Stimulated activated naive CD8-positive, alpha-beta T cell treated with anti-CD3 and anti-CD28 coated beads, Interleukin-15, Interleukin-2, amounts not matched to agents 100 U/mL and 50 U/mL, for 24 hours (primary cell): ENCODE measurements around the gene ARHGAP10.

Source experiments
- ATAC-seq: fragments of 150-1000 bp; cut with Tn5 transposase; one replicate; pipeline ENCODE4 v1.10.0; 2021
- DNase-seq: peaks from one replicate; pipeline ENCODE4 v3.0.0; 2021

The ARHGAP10 gene

GRCh38 chr4:147731580-147732517, at the start of gene ARHGAP10:
Gene ARHGAP10, plus strand, starts transcription at chr4:147732088. Its CDS starts 214 bp downstream, at chr4:147732302.
- peak; percentile 84 for ATAC-seq
- peak; percentile 70 for DNase-seq

- DNase-seq = no peak
- ATAC-seq = no peak
These were observed 49.1 kb upstream of the ARHGAP10 start for GRCh38 chr4:147682755-147683154.

GRCh38 chr4:147683188-147683591, 48.7 kb upstream of the ARHGAP10 start:
- DNase-seq = peak; percentile 19

GRCh38 chr4:147683717-147684700, 47.9 kb upstream of the ARHGAP10 start, which contains the start of gene PRMT9:
Gene PRMT9, minus strand, starts transcription at chr4:147684163. Its CDS starts 176 bp downstream, at chr4:147683987.
- DNase-seq (peak; percentile 92), ATAC-seq (peak; percentile 100)

More at GRCh38 chr4:147683188-147683591, 48.7 kb upstream of the ARHGAP10 start:
- no peak for ATAC-seq

GRCh38 chr4:147689067-147689466, 42.8 kb upstream of the ARHGAP10 start:
- peak; percentile 29 for ATAC-seq
- no peak for DNase-seq

- DNase-seq = no peak
- no peak for ATAC-seq
These were observed 40.1 kb upstream of the ARHGAP10 start for GRCh38 chr4:147691820-147692219.

GRCh38 chr4:147693218-147693617, 38.7 kb upstream of the ARHGAP10 start:
- DNase-seq (no peak), ATAC-seq (no peak)

GRCh38 chr4:147696866-147697265, 35.0 kb upstream of the ARHGAP10 start:
- no peak for DNase-seq

GRCh38 chr4:147704846-147705245, 27.0 kb upstream of the ARHGAP10 start:
- ATAC-seq = no peak
- DNase-seq = no peak

More at GRCh38 chr4:147696866-147697265, 35.0 kb upstream of the ARHGAP10 start:
- ATAC-seq = no peak

GRCh38 chr4:147707892-147708672, 23.8 kb upstream of the ARHGAP10 start:
- DNase-seq (peak; percentile 53), ATAC-seq (peak; percentile 49)

GRCh38 chr4:147709999-147710398, 21.9 kb upstream of the ARHGAP10 start:
- ATAC-seq (no peak), DNase-seq (no peak)

- DNase-seq (no peak), ATAC-seq (no peak)
These were observed 17.1 kb upstream of the ARHGAP10 start for GRCh38 chr4:147714575-147715401.

- DNase-seq (no peak), ATAC-seq (no peak)
These were observed 14.0 kb upstream of the ARHGAP10 start for GRCh38 chr4:147717878-147718277.

GRCh38 chr4:147723326-147723725, 8.6 kb upstream of the ARHGAP10 start:
- ATAC-seq (no peak), DNase-seq (no peak)

GRCh38 chr4:147724468-147725201, 7.3 kb upstream of the ARHGAP10 start:
- ATAC-seq = no peak
- DNase-seq = no peak

- DNase-seq = no peak
- no peak for ATAC-seq
These were observed 6.2 kb upstream of the ARHGAP10 start for GRCh38 chr4:147725673-147726072.

- DNase-seq (no peak), ATAC-seq (no peak)
These were observed 4.3 kb upstream of the ARHGAP10 start for GRCh38 chr4:147727476-147728028.

GRCh38 chr4:147730333-147730732, 1.6 kb upstream of the ARHGAP10 start:
- DNase-seq (no peak), ATAC-seq (no peak)

- peak; percentile 10 for DNase-seq
- ATAC-seq = no peak
These were observed 789 bp downstream of the ARHGAP10 start for GRCh38 chr4:147732518-147733235.
